Calu3 (cell line): Measurements from ENCODE around the gene KCNQ5. TPM values are rescaled to one million over a fixed set of nuclear protein-coding genes. Genes with fewer than 3 reads are reported as not detected.
A peak's percentile ranks its signal among the peaks of the same experiment; 100 is the strongest.

ENCODE experiments used
- BruUV-seq: library from RNA; stranded (reverse); fragments of 400-500 nt; replicated peaks from 2 replicates; lab custom pipeline; 2021; lab: Mats Ljungman, UMichigan
- CTCF ChIA-PET: fragments of 300-600 bp; sonication (Branson Sonifier 250); formaldehyde crosslinking; loops from one replicate; lab custom pipeline; 2022; ENCODE audit warnings: antibody characterized with exemption; lab: Charles Lee
- DNase-seq: peaks from one replicate; pipeline ENCODE4 v3.0.0; 2022
- H3K27ac Mint-ChIP-seq: one replicate; pipeline ENCODE4 v1.8.0; 2022; ENCODE audit warnings: mixed read lengths; ENCODE audit not compliant: unreplicated experiment
- H3K27me3 Mint-ChIP-seq: one replicate; pipeline ENCODE4 v1.8.0; 2022; ENCODE audit warnings: mixed read lengths; ENCODE audit not compliant: unreplicated experiment
- H3K36me3 Mint-ChIP-seq: one replicate; pipeline ENCODE4 v1.8.0; 2022; ENCODE audit warnings: mild to moderate bottlenecking, moderate library complexity, mixed read lengths; ENCODE audit not compliant: insufficient read depth, unreplicated experiment
- H3K4me1 Mint-ChIP-seq: one replicate; pipeline ENCODE4 v1.8.0; 2022; ENCODE audit warnings: mild to moderate bottlenecking, low read depth, mixed read lengths; ENCODE audit not compliant: unreplicated experiment
- H3K4me3 Mint-ChIP-seq: one replicate; pipeline ENCODE4 v1.8.0; 2022; ENCODE audit warnings: mild to moderate bottlenecking, low read depth, moderate library complexity, mixed read lengths; ENCODE audit not compliant: unreplicated experiment
- H3K9me3 Mint-ChIP-seq: one replicate; pipeline ENCODE4 v1.8.0; 2022; ENCODE audit warnings: low read depth, mixed read lengths; ENCODE audit not compliant: unreplicated experiment
- intact Hi-C: fragments of 100-400 bp; cut with micrococcal nuclease; formaldehyde crosslinking; loops from one replicate; pipeline ENCODE4 v1.10.0; 2022; ENCODE audit not compliant: unreplicated experiment
- total RNA-seq: library from RNA; stranded (reverse); gene quantifications from 2 replicates; pipeline ENCODE4 v1.2.3, GENCODE V29; 2022
- TF ChIP-seq, protein P1 (sequence below): fragments of 200-600 bp; IDR thresholded peaks from one replicate; pipeline ENCODE4 v1.8.0; 2022; ENCODE audit warnings: antibody characterized with exemption; ENCODE audit not compliant: unreplicated experiment

Gene KCNQ5
- total RNA-seq, 1 experiment from 2014 or later, result not detected

DNA sequence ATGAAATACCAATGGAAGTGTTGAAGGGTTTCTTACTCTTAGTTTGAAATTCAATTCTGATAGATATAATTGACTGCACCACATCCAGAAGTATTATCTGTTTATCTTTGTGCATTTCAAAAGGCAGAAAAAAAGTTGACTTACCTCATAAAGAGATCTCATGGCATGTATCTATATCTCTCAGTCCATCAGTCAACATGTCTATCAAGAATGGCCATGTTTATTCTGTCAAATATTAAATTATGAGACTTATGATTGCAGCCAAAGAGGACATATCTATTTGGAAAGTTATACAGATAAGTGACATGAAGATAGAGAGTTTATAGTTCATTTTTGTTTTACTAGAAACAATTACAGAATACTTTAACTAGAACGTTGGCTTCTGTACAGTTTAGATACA, 325.7 kb downstream of the KCNQ5 start:
- no TSS peak for BruUV-seq
- Mint-ChIP-seq H3K9me3 (no peaks in the 10 kb centered on the region), H3K4me1 (peaks cover 39% of the 10 kb centered on the region), H3K36me3 (peaks cover 11% of the 10 kb centered on the region), H3K27ac (no peak overlapping the region), H3K27me3 (no peaks in the 10 kb centered on the region), H3K4me3 (no peak overlapping the region)
- intact Hi-C loops, result no loop called here
- CTCF ChIA-PET, result no interaction called here
- TF ChIP-seq, protein P1, sequence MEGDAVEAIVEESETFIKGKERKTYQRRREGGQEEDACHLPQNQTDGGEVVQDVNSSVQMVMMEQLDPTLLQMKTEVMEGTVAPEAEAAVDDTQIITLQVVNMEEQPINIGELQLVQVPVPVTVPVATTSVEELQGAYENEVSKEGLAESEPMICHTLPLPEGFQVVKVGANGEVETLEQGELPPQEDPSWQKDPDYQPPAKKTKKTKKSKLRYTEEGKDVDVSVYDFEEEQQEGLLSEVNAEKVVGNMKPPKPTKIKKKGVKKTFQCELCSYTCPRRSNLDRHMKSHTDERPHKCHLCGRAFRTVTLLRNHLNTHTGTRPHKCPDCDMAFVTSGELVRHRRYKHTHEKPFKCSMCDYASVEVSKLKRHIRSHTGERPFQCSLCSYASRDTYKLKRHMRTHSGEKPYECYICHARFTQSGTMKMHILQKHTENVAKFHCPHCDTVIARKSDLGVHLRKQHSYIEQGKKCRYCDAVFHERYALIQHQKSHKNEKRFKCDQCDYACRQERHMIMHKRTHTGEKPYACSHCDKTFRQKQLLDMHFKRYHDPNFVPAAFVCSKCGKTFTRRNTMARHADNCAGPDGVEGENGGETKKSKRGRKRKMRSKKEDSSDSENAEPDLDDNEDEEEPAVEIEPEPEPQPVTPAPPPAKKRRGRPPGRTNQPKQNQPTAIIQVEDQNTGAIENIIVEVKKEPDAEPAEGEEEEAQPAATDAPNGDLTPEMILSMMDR, result no peak
- DNase-seq, result no peak

DNA sequence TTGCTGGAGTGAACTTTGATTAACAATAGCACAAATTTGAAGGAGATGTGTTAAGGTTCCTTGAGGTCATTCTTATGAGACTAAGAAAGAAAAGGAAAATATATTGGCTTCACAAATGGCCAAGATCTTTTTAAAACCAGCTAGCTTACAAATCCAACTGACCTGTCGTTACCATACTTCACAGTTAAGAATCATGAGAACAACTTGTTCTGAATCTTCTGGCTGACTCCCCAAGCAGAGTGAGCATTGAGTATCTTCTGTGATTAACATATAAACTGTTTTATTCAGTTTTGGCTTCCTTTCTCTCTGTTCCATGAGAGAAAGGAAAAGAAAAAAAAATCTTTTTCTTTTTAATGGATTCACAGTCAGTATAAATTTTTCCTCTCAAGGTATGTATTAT, 326.3 kb downstream of the KCNQ5 start:
- intact Hi-C loops, result no loop called here
- TF ChIP-seq, protein P1, result no peak
- no peak overlapping the region for H3K27ac Mint-ChIP-seq
- DNase-seq, result no peak
- H3K4me3 Mint-ChIP-seq, result no peak overlapping the region
- CTCF ChIA-PET, result no interaction called here
- H3K4me1 Mint-ChIP-seq, result peaks cover 45% of the 10 kb centered on the region
- BruUV-seq, result no TSS peak
- H3K36me3 Mint-ChIP-seq, result peaks cover 17% of the 10 kb centered on the region
- H3K27me3 Mint-ChIP-seq, result no peaks in the 10 kb centered on the region
- H3K9me3 Mint-ChIP-seq, result no peaks in the 10 kb centered on the region

DNA sequence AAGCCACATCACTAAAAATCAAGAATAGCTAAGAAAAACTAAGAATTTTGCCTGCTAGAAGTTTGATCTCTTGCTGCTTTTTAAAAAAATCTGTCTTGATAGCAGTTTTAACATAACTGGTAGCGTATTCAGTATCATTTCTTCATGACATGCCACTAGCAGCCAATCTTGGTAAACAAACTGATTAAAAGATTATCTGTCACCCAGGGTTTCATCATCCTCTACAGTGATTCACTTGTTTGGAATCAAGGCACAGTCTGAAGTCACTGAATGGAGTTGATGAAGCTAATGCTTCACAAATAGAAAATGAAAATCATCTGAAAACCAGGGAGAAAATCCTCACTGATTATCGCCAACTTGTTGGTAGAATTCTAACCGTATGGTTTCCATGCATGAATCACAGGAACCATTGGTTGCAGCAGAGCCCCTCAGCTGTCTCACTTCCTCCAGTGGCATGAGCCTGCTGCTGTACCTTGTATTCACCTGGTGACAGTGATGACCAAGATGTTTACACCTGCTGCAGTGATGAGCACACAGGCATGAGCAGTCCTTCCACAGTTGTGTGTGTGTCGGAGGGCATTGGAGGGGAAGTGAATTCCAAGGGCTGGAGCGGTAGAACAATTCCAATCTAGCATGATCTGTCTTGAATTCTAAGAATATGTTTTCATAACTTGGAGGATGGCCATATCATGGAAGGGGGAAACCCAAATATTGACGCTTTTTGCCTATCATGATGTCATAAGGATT, 328.4 kb downstream of the KCNQ5 start:
- CTCF ChIA-PET, result interaction anchor here (1.0 kb wide), 1 partner anchor 8 kb away, joined by 3 read pairs; no protein-coding TSS in a partner anchor
- TF ChIP-seq, protein P1, result no peak
- peak; percentile 28 for DNase-seq
- Mint-ChIP-seq H3K4me3 (peak overlapping the region; percentile 26), H3K36me3 (peaks cover 29% of the 10 kb centered on the region), H3K27ac (peak overlapping the region; percentile 94), H3K9me3 (no peaks in the 10 kb centered on the region), H3K27me3 (no peaks in the 10 kb centered on the region), H3K4me1 (peaks cover 63% of the 10 kb centered on the region)
- intact Hi-C loops, result loop anchor here (5.0 to 10.0 kb wide), 3 partner anchors 82 to 325 kb away; partner anchors contain the start of gene KCNQ5
- TSS peak; percentile 73 for BruUV-seq

DNA sequence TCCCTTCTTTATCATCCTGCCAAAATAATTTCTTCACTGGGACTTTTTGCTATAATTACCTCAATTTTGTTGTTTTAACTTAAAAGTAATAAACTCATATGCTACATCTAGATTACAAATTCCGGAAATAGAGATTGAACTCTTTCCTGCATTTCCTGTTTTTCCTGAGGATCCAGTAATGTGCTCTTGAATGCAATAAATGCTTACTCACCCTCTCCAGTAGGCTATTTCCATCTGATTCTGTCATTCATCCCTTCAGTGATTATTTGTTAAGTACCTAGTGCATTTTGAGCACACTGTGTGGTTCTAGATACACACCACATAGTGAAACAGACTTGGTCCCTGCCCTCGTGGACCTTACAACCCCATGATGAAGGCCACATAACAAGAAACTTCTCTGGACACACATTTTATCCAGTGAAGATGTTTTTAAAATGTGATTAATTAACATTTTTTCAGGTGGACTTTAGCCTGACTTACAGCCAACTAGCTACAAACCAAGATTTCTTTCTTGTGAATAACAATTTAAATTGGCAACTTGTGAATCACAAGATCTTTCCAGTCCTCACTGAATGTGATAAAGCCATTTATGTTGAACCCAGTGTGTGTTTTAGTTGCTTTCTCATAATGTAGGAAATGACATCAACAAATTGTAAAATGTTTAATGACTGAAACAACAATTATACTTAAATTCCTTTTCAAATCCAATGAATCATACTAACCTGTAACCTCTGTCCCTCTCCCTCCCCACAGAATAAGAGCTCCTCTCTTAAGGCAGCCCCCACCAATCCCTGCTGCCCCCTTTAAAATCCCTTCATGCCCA, 331.2 kb downstream of the KCNQ5 start:
- no peaks in the 10 kb centered on the region for H3K27me3 Mint-ChIP-seq
- DNase-seq, result no peak
- TF ChIP-seq, protein P1, result no peak
- no peaks in the 10 kb centered on the region for H3K9me3 Mint-ChIP-seq
- H3K36me3 Mint-ChIP-seq, result peaks cover 29% of the 10 kb centered on the region
- intact Hi-C loops, result loop anchor here (5.0 to 10.0 kb wide), 3 partner anchors 79 to 328 kb away; partner anchors contain the start of gene KCNQ5
- no TSS peak for BruUV-seq
- peak overlapping the region; percentile 38 for H3K4me3 Mint-ChIP-seq
- CTCF ChIA-PET, result interaction anchor here (1.4 kb wide), 1 partner anchor 11 kb away, joined by 4 read pairs; no protein-coding TSS in a partner anchor
- peaks cover 62% of the 10 kb centered on the region for H3K4me1 Mint-ChIP-seq
- H3K27ac Mint-ChIP-seq, result peak overlapping the region; percentile 99
